HTERT RPE-1 (cell line): ENCODE data around the gene LGI2.

Experiments used
- in situ Hi-C: fragments of 300-500 bp; cut with MboI; formaldehyde crosslinking; loops from 4 replicates; pipeline ENCODE4 v1.14.3; 2020; ENCODE audit warnings: low sequenced_read_pairs

LGI2 gene

GRCh38 chr4:24999392-25000089 lies 31.2 kb downstream of the LGI2 start:
- in situ Hi-C loops = no loop called here

GRCh38 chr4:24995346-24995919 lies 35.3 kb downstream of the LGI2 start:
- in situ Hi-C loops = no loop called here

GRCh38 chr4:24993551-24994080 lies 37.1 kb downstream of the LGI2 start:
- in situ Hi-C loops = no loop called here

GRCh38 chr4:24992968-24993367 lies 37.8 kb downstream of the LGI2 start:
- in situ Hi-C loops = no loop called here

- in situ Hi-C loops = no loop called here
Measured at GRCh38 chr4:24991015-24991414, 39.7 kb downstream of the LGI2 start.

- in situ Hi-C loops = no loop called here
Measured at GRCh38 chr4:24989327-24989726, 41.4 kb downstream of the LGI2 start.

GRCh38 chr4:24988776-24989175 lies 42.0 kb downstream of the LGI2 start:
- in situ Hi-C loops = no loop called here

GRCh38 chr4:24984602-24985532 lies 45.9 kb downstream of the LGI2 start:
- in situ Hi-C loops = no loop called here

GRCh38 chr4:24980740-24981139 lies 50.0 kb downstream of the LGI2 start:
- in situ Hi-C loops = no loop called here

- in situ Hi-C loops = no loop called here
Measured at GRCh38 chr4:24980064-24980690, 50.6 kb downstream of the LGI2 start.

- in situ Hi-C loops = no loop called here
Measured at GRCh38 chr4:24979554-24979953, 51.2 kb downstream of the LGI2 start.

GRCh38 chr4:24978291-24979075 lies 52.3 kb downstream of the LGI2 start:
- in situ Hi-C loops = no loop called here

- in situ Hi-C loops = no loop called here
Measured at GRCh38 chr4:24975510-24975909, 55.2 kb downstream of the LGI2 start.

GRCh38 chr4:24973747-24974601 lies 56.8 kb downstream of the LGI2 start:
- in situ Hi-C loops = no loop called here

GRCh38 chr4:24973404-24973746 lies 57.4 kb downstream of the LGI2 start:
- in situ Hi-C loops = no loop called here

GRCh38 chr4:24971192-24971591 lies 59.6 kb downstream of the LGI2 start:
- in situ Hi-C loops = no loop called here

- in situ Hi-C loops = no loop called here
Measured at GRCh38 chr4:24970635-24971034, 60.1 kb downstream of the LGI2 start.

- in situ Hi-C loops = no loop called here
Measured at GRCh38 chr4:24970191-24970590, 60.6 kb downstream of the LGI2 start.

- in situ Hi-C loops = no loop called here
Measured at GRCh38 chr4:24969486-24969885, 61.3 kb downstream of the LGI2 start.
